ENCODE results near the gene ZNF274. TPM values are rescaled to one million over a fixed set of nuclear protein-coding genes. Genes with fewer than 3 reads are reported as not detected.

The ZNF274 gene
- total and polyA plus RNA-seq, 2 of the 8 experiments (the other 6 are each of a cell fraction or from before 2014, with no cell fraction given), result 13.3 to 25.1 TPM

GRCh38 chr19:58182989-58183816 lies at the start of gene ZNF274 (continued):
- TF ChIP-seq PHF8 (conservative IDR thresholded peaks at IDR 0.05; ENCODE audit: low read depth, low read length), result peak; percentile 100
- no peak for TF ChIP-seq CBX5 (IDR thresholded peaks at IDR 0.05; ENCODE audit: low read depth, low read length)
- peak; percentile 83 for TF ChIP-seq CEBPB (IDR thresholded peaks at IDR 0.05; ENCODE audit: low read depth, low read length)
- no peak for TF ChIP-seq SIRT6 (IDR thresholded peaks at IDR 0.05; ENCODE audit: low read length)
- peak; percentile 43; the same call in 1 of the 2 replicates for TF ChIP-seq KDM1A (IDR thresholded peaks at IDR 0.05; ENCODE audit: borderline replicate concordance, low read length)
- TF ChIP-seq BCL11A (IDR thresholded peaks at IDR 0.05; ENCODE audit: low read depth in 2 of 2, low read length in 2 of 2), result no peak
- no peak for TF ChIP-seq TAF7 (optimal IDR thresholded peaks at IDR 0.05; ENCODE audit: borderline replicate concordance, low read depth, low read length)
- no peak for TF ChIP-seq ZNF274 (IDR thresholded peaks at IDR 0.05; ENCODE audit: borderline replicate concordance, extremely low read depth, low read length)
- TF ChIP-seq SIN3A (conservative IDR thresholded peaks at IDR 0.05 in 1 of 2, IDR thresholded peaks at IDR 0.05 in 1 of 2; ENCODE audit: low read depth in 1 of 2, low read length in 2 of 2), result peak in 1 of 2 experiments; percentile 72; a peak in 2 of 4 replicates
- no peak for TF ChIP-seq CBX8 (IDR thresholded peaks at IDR 0.05; ENCODE audit: borderline replicate concordance, low read depth, low read length)
- TF ChIP-seq MAX (IDR thresholded peaks at IDR 0.05), result peak; percentile 73
- TF ChIP-seq TAF1 (IDR thresholded peaks at IDR 0.05; ENCODE audit: low read depth, low read length), result peak; percentile 88
- TF ChIP-seq SP4 (IDR thresholded peaks at IDR 0.05; ENCODE audit: low read length), result no peak
- TF ChIP-seq ATF2 (IDR thresholded peaks at IDR 0.05; ENCODE audit: low read length), result no peak
- no peak for TF ChIP-seq POU5F1 (IDR thresholded peaks at IDR 0.05; ENCODE audit: low read depth, low read length)
- TF ChIP-seq POLR2A (IDR thresholded peaks at IDR 0.05; ENCODE audit: control extremely low read depth in 1 of 2, low read depth in 2 of 2, low read length in 2 of 2), result peak; percentile 87 to 96
- TF ChIP-seq MAFK (IDR thresholded peaks at IDR 0.05; ENCODE audit: low read depth, low read length), result no peak
- peak; percentile 74 for TF ChIP-seq E2F6 (IDR thresholded peaks at IDR 0.05)
- TF ChIP-seq TBP (IDR thresholded peaks at IDR 0.05; ENCODE audit: low read depth, low read length), result peak; percentile 83
- no peak for TF ChIP-seq SP1 (IDR thresholded peaks at IDR 0.05; ENCODE audit: low read depth, low read length)
- TF ChIP-seq RFX5 (IDR thresholded peaks at IDR 0.05; ENCODE audit: borderline replicate concordance, low read depth, low read length), result no peak
- no peak for TF ChIP-seq TCF12 (IDR thresholded peaks at IDR 0.05; ENCODE audit: low read depth, low read length)
